NCI-H1694 (cell line): ENCODE data around the gene AFF3.
"Not testable (repeated sequence)": the region's sequence is repeated elsewhere in the genome, so short reads cannot be mapped to it uniquely, and the experiment has no call there.

Source experiments
- DNase-seq: peaks from one replicate; lab custom pipeline; 2025; lab: John Stamatoyannopoulos, UW

Gene AFF3

DNA sequence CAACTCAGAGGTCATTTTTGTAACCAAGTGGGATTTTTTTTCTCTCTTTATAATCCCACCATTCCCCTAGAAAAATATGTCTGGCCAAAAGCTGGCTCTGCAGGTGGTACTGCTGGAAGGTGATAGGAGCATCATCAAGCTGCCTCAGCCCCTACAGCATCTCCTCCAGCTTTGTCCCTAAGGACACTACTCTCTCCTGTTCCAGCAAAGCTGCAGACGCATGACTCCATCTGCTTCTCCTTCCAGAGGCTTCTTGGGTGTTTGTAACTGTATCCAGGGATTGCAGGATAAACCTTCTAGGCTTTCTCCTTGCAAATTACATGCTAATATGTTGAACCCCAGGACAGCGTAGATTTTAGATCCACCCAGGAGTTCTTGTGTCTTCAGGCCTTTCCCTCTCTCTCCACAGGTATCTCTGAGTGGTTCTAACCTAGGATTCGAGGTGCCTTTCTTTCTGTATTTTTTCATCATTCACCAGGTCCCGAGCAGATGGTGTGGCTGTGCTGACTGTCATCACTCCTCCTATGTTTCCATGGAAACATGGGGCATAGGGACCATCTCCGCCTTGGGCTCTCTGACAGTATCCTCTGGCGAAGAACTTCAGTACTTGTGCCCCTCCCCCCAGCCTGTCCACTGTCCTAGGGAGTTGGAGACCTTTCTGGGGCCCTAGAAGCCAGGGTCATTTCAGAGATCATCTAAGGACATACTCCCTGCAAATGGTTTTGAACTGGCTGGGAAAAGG is 34.3 kb downstream of the AFF3 start:
- DNase-seq: peak; percentile 93

GRCh38 chr2:100107440-100107839 is 35.0 kb downstream of the AFF3 start:
- no peak for DNase-seq

DNA sequence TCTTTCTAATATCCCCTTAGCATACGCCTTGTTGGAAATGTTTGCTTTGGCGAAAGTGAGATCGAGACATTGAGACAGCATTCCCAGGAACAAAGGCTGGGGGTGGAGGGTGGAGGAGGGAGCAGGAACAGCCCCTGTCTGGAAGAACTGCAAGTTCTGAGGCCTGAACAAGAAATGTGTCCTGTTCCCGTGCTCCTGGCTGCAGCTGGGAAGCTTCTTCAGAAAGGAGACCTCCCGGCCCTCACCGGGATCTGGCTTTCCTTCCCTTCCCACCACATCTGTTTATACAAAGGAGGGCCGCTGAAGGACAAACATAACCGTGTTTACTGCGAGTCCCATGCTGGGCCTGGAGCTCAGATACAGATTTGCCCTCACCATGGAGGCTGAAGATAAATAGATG is 35.9 kb downstream of the AFF3 start:
- DNase-seq: no peak

GRCh38 chr2:100105678-100106054 is 36.7 kb downstream of the AFF3 start:
- no peak for DNase-seq

DNA sequence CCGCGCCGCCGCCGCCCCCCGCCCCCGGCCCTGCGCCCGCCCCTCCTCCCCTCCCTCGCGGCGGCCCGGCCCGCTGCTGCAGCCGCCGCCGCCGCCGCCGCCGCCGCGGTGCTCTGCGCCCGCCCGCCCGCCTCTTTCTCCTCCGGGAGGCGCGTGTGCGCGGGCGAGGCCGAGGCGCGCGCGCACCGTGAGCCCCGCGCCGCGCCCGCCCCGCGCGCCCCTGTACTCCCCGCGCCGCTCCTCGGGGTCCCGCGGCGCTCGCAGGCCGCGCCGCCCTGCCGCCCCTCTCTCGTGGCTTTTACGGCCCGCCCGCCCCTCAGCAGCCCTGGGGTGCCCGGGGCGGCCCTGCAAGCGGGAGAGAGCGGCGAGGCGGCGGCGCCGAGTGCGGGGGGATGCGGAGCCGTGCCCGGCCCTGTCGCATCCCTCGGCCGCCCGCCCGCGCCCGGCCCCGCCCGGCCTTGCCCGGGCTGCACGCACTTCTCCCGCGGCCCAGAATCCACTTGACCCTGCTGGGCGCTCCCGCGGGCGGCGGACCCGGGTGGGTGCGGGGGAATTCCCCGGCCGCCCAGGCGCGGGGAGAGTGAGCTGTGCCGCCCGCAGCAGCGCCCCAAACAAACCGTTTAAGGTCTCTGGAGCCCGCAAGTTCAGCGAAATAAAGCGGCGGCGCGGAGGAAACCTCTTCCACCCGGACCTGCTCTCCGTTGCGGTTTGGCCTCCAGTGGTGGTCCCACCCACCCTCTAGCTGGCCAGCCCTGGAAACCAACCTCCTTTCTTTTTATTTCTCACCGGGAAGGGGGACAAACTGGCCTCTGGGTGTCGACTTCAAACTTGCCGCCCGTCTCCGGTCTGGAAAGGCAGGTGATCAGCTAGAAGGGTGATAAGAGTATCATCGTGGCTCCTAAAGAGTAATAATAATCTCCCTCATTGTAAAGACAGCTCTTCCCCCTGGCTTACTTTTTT is 37.4 kb downstream of the AFF3 start:
- DNase-seq: no peak

DNA sequence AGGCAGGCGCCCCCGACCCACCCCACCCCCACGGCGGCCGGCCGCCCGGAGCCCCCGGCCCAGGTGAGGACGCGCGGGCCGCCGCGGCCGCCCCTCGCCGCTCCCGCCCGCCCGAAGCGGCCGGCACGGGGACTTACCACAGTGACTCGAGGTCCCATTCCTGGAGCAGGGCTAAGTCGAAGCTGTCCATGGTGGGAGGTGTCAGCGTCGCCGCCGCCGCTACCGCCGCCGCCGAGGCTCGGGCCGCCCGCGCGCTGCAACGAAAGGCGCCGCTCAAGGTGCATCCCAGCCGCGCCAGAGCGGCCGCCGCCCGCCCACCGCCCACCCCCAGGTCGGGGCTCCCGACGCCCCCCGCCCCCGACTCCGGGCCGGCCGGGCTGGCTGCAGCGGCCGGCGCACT is 38.1 kb downstream of the AFF3 start:
- not testable (repeated sequence) for DNase-seq

- DNase-seq: not testable (repeated sequence)
Observed at GRCh38 chr2:100103527-100104252, 38.7 kb downstream of the AFF3 start.

GRCh38 chr2:100102466-100103180 is 39.8 kb downstream of the AFF3 start:
- DNase-seq: not testable (repeated sequence)

GRCh38 chr2:100098855-100099254 is 43.5 kb downstream of the AFF3 start:
- DNase-seq: not testable (repeated sequence)

GRCh38 chr2:100097611-100098294 is 44.6 kb downstream of the AFF3 start:
- not testable (repeated sequence) for DNase-seq

DNA sequence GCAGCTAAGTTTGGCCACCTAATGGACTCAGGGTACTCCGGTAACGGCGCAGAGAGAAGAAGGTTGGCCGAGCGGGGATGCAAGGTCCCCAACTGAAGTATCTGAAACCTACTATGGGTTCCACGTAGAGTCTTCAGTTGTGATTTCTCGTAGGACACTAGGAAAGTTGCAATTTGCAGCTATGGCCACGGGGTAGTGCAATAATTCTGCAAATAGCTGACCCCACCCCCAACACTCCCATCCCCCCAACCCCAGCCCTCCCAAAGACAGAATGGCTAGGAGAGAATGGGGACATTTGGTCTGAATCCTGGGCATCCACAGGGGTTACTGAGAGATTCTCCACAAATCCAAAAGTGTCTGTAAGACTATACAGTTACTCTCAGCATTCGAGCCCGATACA is 46.5 kb downstream of the AFF3 start:
- not testable (repeated sequence) for DNase-seq

- DNase-seq: not testable (repeated sequence)
Observed at GRCh38 chr2:100091807-100092206, 50.6 kb downstream of the AFF3 start.

GRCh38 chr2:100085744-100086143 is 56.6 kb downstream of the AFF3 start:
- not testable (repeated sequence) for DNase-seq

- DNase-seq: not testable (repeated sequence)
Observed at GRCh38 chr2:100083421-100084216, 58.8 kb downstream of the AFF3 start.

DNA sequence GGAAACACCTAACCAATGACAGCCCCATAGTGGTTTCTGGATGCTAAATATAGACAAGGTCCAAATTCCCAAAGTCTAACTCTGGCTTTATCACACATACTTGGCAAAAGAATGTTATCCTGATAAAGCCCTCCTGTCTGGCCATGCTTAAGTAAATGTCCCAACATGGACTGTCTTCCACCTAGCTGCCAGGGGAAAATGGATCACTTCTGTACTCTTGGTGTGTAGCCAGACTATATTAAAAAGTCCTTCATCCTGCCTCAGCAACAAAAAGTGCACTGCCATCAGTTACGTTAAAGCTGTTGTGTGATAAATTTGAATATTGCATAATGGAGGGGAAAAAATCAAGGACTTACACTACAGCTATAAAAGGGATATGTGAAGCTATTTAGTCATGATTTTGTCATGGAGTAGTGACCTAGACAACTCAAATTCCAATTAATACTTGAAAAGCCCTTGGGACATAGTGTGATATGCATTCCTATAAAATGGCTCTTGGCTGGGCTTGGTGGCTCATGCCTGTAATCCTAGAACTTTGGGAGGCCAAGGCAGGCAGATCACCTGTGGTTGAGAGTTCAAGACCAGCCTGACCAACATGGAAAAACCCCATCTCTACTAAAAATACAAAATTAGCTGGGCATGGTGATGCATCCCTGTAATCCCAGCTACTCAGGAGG is 60.0 kb downstream of the AFF3 start:
- not testable (repeated sequence) for DNase-seq

DNA sequence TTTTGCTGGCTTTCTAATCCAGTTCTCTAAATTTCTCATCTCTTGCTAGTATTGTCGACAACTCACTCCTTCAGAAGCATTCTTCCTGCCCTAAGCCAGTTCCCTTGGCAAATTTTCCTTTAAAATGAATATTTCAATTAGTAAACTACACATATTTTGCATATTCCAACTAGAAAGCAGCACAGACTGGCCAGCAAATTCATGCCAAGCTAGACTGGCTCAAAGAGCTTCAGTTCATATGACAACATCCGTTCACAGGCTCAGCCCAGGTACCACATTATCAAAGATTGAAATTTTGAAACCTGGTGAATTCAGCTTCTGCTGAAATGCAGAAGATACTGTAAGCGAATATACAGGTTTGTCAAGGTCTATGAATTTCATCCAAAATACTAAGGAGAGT is 64.5 kb downstream of the AFF3 start:
- no peak for DNase-seq

- DNase-seq: no peak
Observed at GRCh38 chr2:100077456-100077855, 64.9 kb downstream of the AFF3 start.

- DNase-seq: no peak
Observed at GRCh38 chr2:100075532-100075931, 66.9 kb downstream of the AFF3 start.

DNA sequence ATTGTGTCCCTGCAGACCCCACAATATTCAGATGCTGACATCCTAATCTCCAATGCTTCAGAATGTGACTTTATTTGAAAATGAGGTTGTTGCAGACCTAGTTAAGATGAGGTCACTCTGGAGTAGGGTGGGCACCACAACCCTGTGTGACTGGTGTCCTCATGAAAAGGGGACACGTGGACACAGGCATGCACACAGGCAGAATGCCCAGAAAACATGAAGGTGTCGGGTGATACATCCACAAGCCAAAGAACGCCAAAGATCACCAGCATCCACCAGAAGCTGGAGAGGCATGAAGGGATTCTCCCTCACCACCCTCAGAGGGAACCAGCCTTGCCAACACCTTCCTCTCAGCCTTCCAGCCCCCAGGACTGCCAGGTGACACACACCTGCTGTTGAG is 69.3 kb downstream of the AFF3 start:
- DNase-seq: no peak

DNA sequence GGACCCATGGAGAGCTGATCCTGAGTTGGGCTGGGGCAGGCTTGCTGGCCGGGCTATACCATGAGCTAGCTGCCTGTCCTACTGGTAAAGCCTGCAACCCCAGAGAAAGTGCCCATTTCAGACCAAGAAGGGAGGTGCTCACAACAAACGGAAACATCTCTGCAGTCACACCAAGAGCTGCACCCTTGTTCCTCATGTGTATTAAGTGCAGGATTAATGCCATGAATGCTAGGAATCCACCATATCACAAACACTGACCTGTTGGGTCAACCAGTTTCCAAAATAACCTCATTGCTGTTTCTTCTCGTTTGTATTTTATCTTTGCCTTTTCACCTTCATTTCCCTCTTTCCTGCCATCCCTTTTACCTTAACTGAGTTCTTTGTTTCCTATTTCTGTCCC is 69.9 kb downstream of the AFF3 start:
- DNase-seq: no peak
